ENCODE results near the gene XRCC4.

DNA sequence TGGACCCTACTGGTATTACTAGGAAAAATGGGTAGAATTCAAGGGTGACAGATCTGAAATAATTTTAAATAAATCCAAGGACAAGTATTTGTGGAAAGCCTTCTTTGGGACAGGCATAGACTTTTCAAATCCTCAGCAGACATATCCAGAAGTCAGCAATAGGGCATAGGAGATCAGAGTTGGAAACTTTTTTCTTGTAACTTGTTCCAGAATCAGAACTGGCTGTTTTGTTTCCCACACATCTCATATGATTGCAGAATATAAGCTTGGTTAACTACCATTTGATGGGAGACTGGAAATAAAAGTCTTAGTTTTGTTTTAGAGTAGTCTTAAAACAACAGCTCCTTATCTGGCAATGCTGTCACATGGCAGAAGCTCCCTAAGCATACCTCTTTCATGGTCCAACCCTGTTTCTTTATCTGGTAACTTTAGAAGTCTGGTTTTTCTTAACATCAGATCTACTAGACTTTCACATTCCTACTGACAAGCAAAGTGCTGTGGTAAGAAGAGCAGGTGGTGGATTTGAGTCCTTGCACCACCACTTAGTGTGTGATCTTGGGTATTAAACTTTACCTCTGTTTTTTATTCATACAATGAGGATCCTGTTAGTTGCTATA lies 25.1 kb downstream of the XRCC4 start:
- TF ChIP-seq EP300 (IDR thresholded peaks at IDR 0.05) (no peak), POLR2A (IDR thresholded peaks at IDR 0.05) (no peak)
- TF ChIP-seq, protein P1, sequence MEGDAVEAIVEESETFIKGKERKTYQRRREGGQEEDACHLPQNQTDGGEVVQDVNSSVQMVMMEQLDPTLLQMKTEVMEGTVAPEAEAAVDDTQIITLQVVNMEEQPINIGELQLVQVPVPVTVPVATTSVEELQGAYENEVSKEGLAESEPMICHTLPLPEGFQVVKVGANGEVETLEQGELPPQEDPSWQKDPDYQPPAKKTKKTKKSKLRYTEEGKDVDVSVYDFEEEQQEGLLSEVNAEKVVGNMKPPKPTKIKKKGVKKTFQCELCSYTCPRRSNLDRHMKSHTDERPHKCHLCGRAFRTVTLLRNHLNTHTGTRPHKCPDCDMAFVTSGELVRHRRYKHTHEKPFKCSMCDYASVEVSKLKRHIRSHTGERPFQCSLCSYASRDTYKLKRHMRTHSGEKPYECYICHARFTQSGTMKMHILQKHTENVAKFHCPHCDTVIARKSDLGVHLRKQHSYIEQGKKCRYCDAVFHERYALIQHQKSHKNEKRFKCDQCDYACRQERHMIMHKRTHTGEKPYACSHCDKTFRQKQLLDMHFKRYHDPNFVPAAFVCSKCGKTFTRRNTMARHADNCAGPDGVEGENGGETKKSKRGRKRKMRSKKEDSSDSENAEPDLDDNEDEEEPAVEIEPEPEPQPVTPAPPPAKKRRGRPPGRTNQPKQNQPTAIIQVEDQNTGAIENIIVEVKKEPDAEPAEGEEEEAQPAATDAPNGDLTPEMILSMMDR (IDR thresholded peaks at IDR 0.05) = no peak
